DND-41 (cell line): ENCODE data around the gene ZNF492.

Source experiments
- CTCF ChIP-seq: IDR thresholded peaks from 2 replicates; pipeline ENCODE4 v1.5.1; 2012; ENCODE audit warnings: borderline replicate concordance, low read length, moderate library complexity, mild to moderate bottlenecking; ENCODE audit not compliant: poor library complexity, severe bottlenecking; ENCODE audit errors: extremely low read depth
- EZH2 ChIP-seq: IDR thresholded peaks from 3 replicates; pipeline ENCODE4 v1.6.1; 2012; ENCODE audit warnings: borderline replicate concordance, low read depth, mild to moderate bottlenecking, moderate library complexity, low read length, inconsistent platforms; ENCODE audit not compliant: severe bottlenecking

- TF ChIP-seq CTCF (no peak), EZH2 (no peak)
Measured at GRCh38 chr19:22625266-22626035, 8.7 kb upstream of the ZNF492 start.
